K562 (cell line): ENCODE measurements around the gene HOXA9. TPM values are rescaled to one million over a fixed set of nuclear protein-coding genes. Genes with fewer than 3 reads are reported as not detected.

Experiments
- ATAC-seq: fragments of 200-7000 bp; cut with Tn5 transposase; 3 replicates; pipeline ENCODE4 v1.9.1; 2020; ENCODE audit warnings: moderate library complexity
- BruUV-seq: library from RNA; stranded (reverse); fragments of 400-500 nt; replicated peaks from 2 replicates; lab custom pipeline; 2021; lab: Mats Ljungman, UMichigan
- CTCF ChIA-PET: fragments of 300-600 bp; formaldehyde crosslinking; extraction: SDS; loops from one replicate; lab custom pipeline; 2021; ENCODE audit warnings: low intra/inter-chr PET ratio; lab: Yijun Ruan, JAX
- POLR2A ChIA-PET: fragments of 300-600, 350-650 bp; sonication (Branson Sonifier 250); formaldehyde crosslinking; extraction: SDS; loops from one replicate; lab custom pipeline; 2021; ENCODE audit warnings: antibody characterized with exemption, inconsistent platforms; lab: Yijun Ruan, JAX
- DNase-seq, 4 experiments: peaks; one replicate each; pipeline versions ENCODE4 v3.0.0 to v3.0.0-alpha.2; 2011 to 2018; ENCODE audit warnings: low spot score in 3 of 4, mixed read lengths in 3 of 4; ENCODE audit errors: extremely low read depth in 1 of 4
- FAIRE-seq: peaks from 2 replicates; lab custom pipeline; 2011; peaks lifted over from hg19 to GRCh38; lab: Jason Lieb, UNC
- H2AFZ ChIP-seq: 2 replicates; pipeline ENCODE4 v1.6.0; 2011; ENCODE audit warnings: low read depth, low read length, control low read depth, inconsistent platforms
- H3K27ac ChIP-seq: fragments of 200-600 bp; 3 replicates; pipeline ENCODE4 v1.8.0; 2011; ENCODE audit warnings: low read depth, mild to moderate bottlenecking, control low read depth, inconsistent platforms, low read length, moderate library complexity, mixed read lengths; ENCODE audit errors: extremely low read depth
- H3K27me3 ChIP-seq, 2 experiments: fragments of 300-600 bp in 1 of 2; 2 replicates in 1 of 2; 3 replicates in 1 of 2; pipeline versions ENCODE4 v1.6.0 to v1.8.0; 2011; ENCODE audit warnings: inconsistent platforms in 2 of 2, low read length in 2 of 2, mild to moderate bottlenecking in 1 of 2, mixed read lengths in 1 of 2, moderate library complexity in 1 of 2; ENCODE audit not compliant: control insufficient read depth in 2 of 2, insufficient read depth in 2 of 2
- H3K36me3 ChIP-seq: fragments of 300-600 bp; 3 replicates; pipeline ENCODE4 v1.8.0; 2011; ENCODE audit warnings: mild to moderate bottlenecking, low read length, inconsistent platforms; ENCODE audit not compliant: control insufficient read depth, insufficient read depth
- H3K4me1 ChIP-seq, 2 experiments: fragments of 200-600 bp in 1 of 2; replicated peaks in 1 of 2; 2 replicates in 1 of 2; 3 replicates in 1 of 2; pipeline versions ENCODE4 v1.5.1 to v1.8.0; 2011; ENCODE audit warnings: inconsistent platforms in 2 of 2, low read length in 2 of 2, mild to moderate bottlenecking in 1 of 2, mixed read lengths in 1 of 2, moderate library complexity in 1 of 2; ENCODE audit not compliant: control insufficient read depth in 2 of 2, insufficient read depth in 2 of 2
- H3K4me2 ChIP-seq: 2 replicates; pipeline ENCODE4 v1.6.1; 2011; ENCODE audit warnings: low read length, control low read depth, inconsistent platforms, mixed read lengths; ENCODE audit not compliant: insufficient read depth
- H3K4me3 ChIP-seq: fragments of 200-600 bp; sonication (generic), shearing (Covaris generic); 2 replicates; pipeline ENCODE4 v1.5.1; 2016; ENCODE audit warnings: control low read depth, inconsistent platforms
- H3K79me2 ChIP-seq: fragments of 200-600 bp; 3 replicates; pipeline ENCODE4 v1.8.0; 2011; ENCODE audit warnings: low read length, inconsistent platforms; ENCODE audit not compliant: control insufficient read depth, insufficient read depth
- H3K9ac ChIP-seq, 2 experiments: 2 replicates each; pipeline versions ENCODE4 v1.6.0 to v1.6.1; 2011; ENCODE audit warnings: low read depth in 2 of 2, low read length in 2 of 2, control low read depth in 1 of 2, inconsistent platforms in 1 of 2, mild to moderate bottlenecking in 1 of 2, mixed read lengths in 1 of 2; ENCODE audit not compliant: insufficient read depth in 1 of 2
- H3K9me1 ChIP-seq: one replicate; pipeline ENCODE4 v1.6.0; 2011; ENCODE audit warnings: inconsistent platforms, mild to moderate bottlenecking, low read length, moderate library complexity; ENCODE audit not compliant: control insufficient read depth, insufficient read depth
- H3K9me3 ChIP-seq: replicated peaks from 2 replicates; pipeline ENCODE4 v1.5.1; 2011; ENCODE audit warnings: low read depth, low read length, inconsistent platforms; ENCODE audit not compliant: control insufficient read depth, insufficient read depth
- H4K20me1 ChIP-seq: replicated peaks from 2 replicates; pipeline ENCODE4 v1.6.1; 2011; ENCODE audit warnings: low read length, inconsistent platforms, mixed read lengths; ENCODE audit not compliant: control insufficient read depth, insufficient read depth
- CBX5 ChIP-seq: IDR thresholded peaks from 2 replicates; pipeline ENCODE4 v1.6.1; 2014; ENCODE audit warnings: low read depth, borderline replicate concordance
- DIDO1 ChIP-seq: fragments of 450-650 bp; IDR thresholded peaks from 2 replicates; pipeline ENCODE4 v1.6.1; 2016; ENCODE audit warnings: low read depth, missing biosample characterization, missing genetic modification characterization
- DPF2 ChIP-seq: fragments of 450-650 bp; IDR thresholded peaks from 2 replicates; pipeline ENCODE4 v1.6.1; 2016
- FOXA3 ChIP-seq, 2 experiments: fragments of 450-650 bp in 1 of 2; sonication (generic) in 1 of 2; formaldehyde crosslinking; IDR thresholded peaks in 1 of 2; conservative IDR thresholded peaks in 1 of 2; 2 replicates each; pipeline versions ENCODE4 v1.4.0 to v1.8.0; 2020 to 2022; ENCODE audit warnings: mild to moderate bottlenecking in 2 of 2, missing genetic modification reagents in 1 of 2
- MAZ ChIP-seq, 2 experiments: fragments of 450-650 bp in 1 of 2; sonication (generic) in 1 of 2; formaldehyde crosslinking; IDR thresholded peaks in 1 of 2; conservative IDR thresholded peaks in 1 of 2; 2 replicates each; pipeline versions ENCODE4 v1.4.0 to v1.5.0; 2020; ENCODE audit warnings: mild to moderate bottlenecking in 1 of 2, missing genetic modification reagents in 1 of 2
- POLR2A ChIP-seq: fragments of 450-650 bp; conservative IDR thresholded peaks from 2 replicates; pipeline ENCODE4 v1.6.1; 2016
- XRCC3 ChIP-seq: fragments of 450-650 bp; IDR thresholded peaks from 2 replicates; pipeline ENCODE4 v1.6.1; 2017; ENCODE audit warnings: mild to moderate bottlenecking, moderate library complexity
- ZNF699 ChIP-seq: fragments of 250-450 bp; sonication (Bioruptor Pico); IDR thresholded peaks from 2 replicates; pipeline ENCODE4 v1.8.0; 2021; ENCODE audit warnings: mild to moderate bottlenecking, moderate library complexity; ENCODE audit not compliant: insufficient replicate concordance
- ZNF77 ChIP-seq: fragments of 250-450 bp; sonication (Bioruptor Pico); IDR thresholded peaks from 2 replicates; pipeline ENCODE4 v1.5.0; 2020
- ZNF830 ChIP-seq: fragments of 250-450 bp; sonication (Bioruptor Pico); IDR thresholded peaks from 2 replicates; pipeline ENCODE4 v1.5.0; 2021; ENCODE audit warnings: mild to moderate bottlenecking
- WGBS: fragments of 100-300 bp; shearing (Covaris generic); methylation state at CpG from one replicate; pipeline ENCODE4 v1.1.6; 2016; ENCODE audit warnings: low coverage, mixed read lengths; ENCODE audit not compliant: insufficient coverage; ENCODE audit errors: missing lambda C conversion rate; 5-methylcytosine and 5-hydroxymethylcytosine counted together
- in situ Hi-C: fragments of 300-500 bp; cut with MboI; formaldehyde crosslinking; loops from 4 replicates; pipeline ENCODE4 v1.15.0; 2018; ENCODE audit warnings: inconsistent platforms, mixed read lengths
- intact Hi-C: fragments of 100-400 bp; cut with micrococcal nuclease; formaldehyde crosslinking; loops from 2 replicates; pipeline ENCODE4 v1.14.2; 2022
- polyA plus RNA-seq, 8 experiments: library from polyadenylated mRNA; depleted of rRNA in 4 of 8; stranded (reverse) in 5 of 8; unstranded in 3 of 8; fragments of >200 nt; fragmentation: Nextera tagmentation in 2 of 8; fragmentation: Illumina TruSeq in 1 of 8; extraction: Ambion mirVana in 2 of 8; extraction: Trizol in 1 of 8; gene quantifications; 2 replicates each; pipeline versions ENCODE4 v1.2.1 to v1.2.3, GENCODE V29; 2011 to 2014; ENCODE audit warnings: inconsistent platforms in 1 of 8, missing spikeins in 1 of 8
- total RNA-seq, 7 experiments: library from RNA; depleted of rRNA in 6 of 7; stranded (reverse); fragments of >200 nt in 6 of 7; fragmentation: Illumina TruSeq in 2 of 7; extraction: Trizol in 2 of 7; gene quantifications; 2 replicates each; pipeline versions ENCODE4 v1.2.1 to v1.2.3, GENCODE V29; 2011 to 2021; ENCODE audit warnings: low replicate concordance in 1 of 7

HOXA9 gene
- total and polyA plus RNA-seq, 9 of the 15 experiments (the other 6 are each of a cell fraction or from before 2014, with no cell fraction given): not detected

DNA sequence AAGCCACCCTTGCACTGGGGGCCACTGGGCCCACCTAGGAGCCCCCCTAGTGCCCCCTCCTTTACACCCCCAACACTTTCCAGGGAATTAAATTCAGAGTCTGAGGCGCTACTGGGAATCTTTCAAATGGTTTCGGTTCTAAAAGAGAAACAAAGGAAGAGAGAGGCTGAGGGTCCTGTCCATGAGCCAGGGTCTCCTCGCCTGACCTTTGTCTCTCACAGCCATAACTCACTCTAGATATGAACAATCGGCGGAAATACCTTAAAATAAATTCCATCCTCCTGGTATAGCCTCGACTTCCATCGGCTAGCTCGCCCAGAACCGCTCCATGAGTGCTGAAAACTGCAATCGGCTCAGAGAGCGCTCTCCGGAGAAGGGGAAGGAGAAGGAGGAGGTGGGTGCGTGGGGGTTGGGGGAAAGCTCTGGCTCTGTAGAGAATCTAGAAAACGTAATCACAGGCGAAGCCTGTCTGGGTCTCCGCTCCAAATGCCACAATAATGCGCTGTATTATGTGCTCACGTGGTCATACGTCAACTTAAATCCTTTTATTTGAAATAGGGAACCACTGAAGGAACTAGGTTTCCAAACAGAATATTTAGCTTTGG is 47.3 kb downstream of the HOXA9 start:
- ATAC-seq (no peak), FAIRE-seq (no peak), DNase-seq (no peak)
- Histone ChIP-seq H3K4me2 (no peak overlapping the region), H3K4me3 (no peak overlapping the region), H3K9me3 (no peaks in the 10 kb centered on the region), H2AFZ (no peak overlapping the region), H3K27me3 (peaks cover 44 to 71% of the 10 kb centered on the region in 2 experiments), H3K27ac (no peak overlapping the region), H4K20me1 (peaks cover 5% of the 10 kb centered on the region; the same call in 1 of the 2 replicates), H3K9ac (no peak overlapping the region), H3K79me2 (no peaks in the 10 kb centered on the region), H3K36me3 (no peaks in the 10 kb centered on the region), H3K4me1 (peaks cover 0 to 16% of the 10 kb centered on the region in 2 experiments; a peak in 2 of 5 replicates), H3K9me1 (no peaks in the 10 kb centered on the region)
- TF ChIP-seq DPF2: no peak
- no peak for TF ChIP-seq CBX5
- TF ChIP-seq POLR2A: no peak
- TF ChIP-seq XRCC3: no peak
- TF ChIP-seq ZNF699 (CRISPR knock-in tag): no peak
- no peak for TF ChIP-seq DIDO1 (tag)
- TF ChIP-seq ZNF830 (CRISPR knock-in tag): no peak
- no peak for TF ChIP-seq ZNF77 (CRISPR knock-in tag)
- no peak for TF ChIP-seq MAZ (CRISPR knock-in tag; conservative IDR thresholded peaks at IDR 0.05 in 1 of 2, IDR thresholded peaks at IDR 0.05 in 1 of 2)
- TF ChIP-seq FOXA3 (CRISPR knock-in tag; conservative IDR thresholded peaks at IDR 0.05 in 1 of 2, IDR thresholded peaks at IDR 0.05 in 1 of 2): no peak
- CTCF ChIA-PET: no interaction called here
- WGBS: under 1% methylated on average over 18 of the region's 19 CpGs
- intact Hi-C loops: no loop called here
- no TSS peak for BruUV-seq
- POLR2A ChIA-PET: no interaction called here
- in situ Hi-C loops: no loop called here
